Transverse colon (tissue), 4 donors: ENCODE data around the gene C14orf180. TPM values are rescaled to one million over a fixed set of nuclear protein-coding genes. Genes with fewer than 3 reads are reported as not detected.

Source experiments
- DNase-seq: peaks from one replicate; pipeline ENCODE4 v3.0.0-alpha.2; 2019
- H3K27ac ChIP-seq, 4 donors: fragments of 200-600 bp; sonication (generic); 2 replicates each; pipeline ENCODE4 v1.5.1; 2016 to 2018; ENCODE audit warnings: inconsistent platforms in 4 of 4
- H3K27me3 ChIP-seq: fragments of 200-600 bp; sonication (generic); 2 replicates; pipeline ENCODE4 v1.5.1; 2017; ENCODE audit warnings: inconsistent platforms
- H3K36me3 ChIP-seq, 4 donors: fragments of 200-600 bp; sonication (generic); 2 replicates each; pipeline ENCODE4 v1.5.1; 2017 to 2019; ENCODE audit warnings: inconsistent platforms in 4 of 4
- H3K4me1 ChIP-seq, 4 donors: fragments of 200-600 bp; sonication (generic); 2 replicates each; pipeline ENCODE4 v1.5.1; 2017 to 2020; ENCODE audit warnings: inconsistent platforms in 4 of 4
- H3K4me3 ChIP-seq, 4 donors: fragments of 200-600 bp; sonication (generic); 1 replicate in 1 of 4; 2 replicates in 3 of 4; pipeline versions ENCODE4 v1.5.1 to v1.6.1; 2017 to 2019; ENCODE audit warnings: inconsistent platforms in 4 of 4
- H3K9me3 ChIP-seq, 2 donors: fragments of 200-600 bp; sonication (generic); 2 replicates each; pipeline ENCODE4 v1.5.1; 2017 to 2019; ENCODE audit warnings: inconsistent platforms in 2 of 2
- CTCF ChIP-seq, 5 experiments: fragments of 200-600 bp in 3 of 5; fragments of 450-650 bp in 2 of 5; sonication (generic) in 3 of 5; IDR thresholded peaks; 1 replicate in 2 of 5; 2 replicates in 3 of 5; pipeline ENCODE4 v1.5.1; 2016 to 2017; ENCODE audit warnings: antibody characterized with exemption in 5 of 5, inconsistent platforms in 3 of 5, mild to moderate bottlenecking in 2 of 5, moderate library complexity in 1 of 5
- EP300 ChIP-seq: sonication (generic); formaldehyde crosslinking; IDR thresholded peaks from one replicate; pipeline ENCODE4 v1.6.1; 2017; ENCODE audit warnings: antibody characterized with exemption, low read depth
- POLR2A ChIP-seq: fragments of 450-650 bp; IDR thresholded peaks from one replicate; pipeline ENCODE4 v1.6.1; 2016; ENCODE audit warnings: antibody characterized with exemption, mild to moderate bottlenecking, moderate library complexity
- POLR2AphosphoS5 ChIP-seq, 3 donors: sonication (generic); formaldehyde crosslinking; IDR thresholded peaks; one replicate each; pipeline ENCODE4 v1.6.1; 2016; ENCODE audit warnings: antibody characterized with exemption in 3 of 3
- WGBS, 2 donors: methylation state at CpG; one replicate each; pipeline ENCODE4 v1.1.5; 2018; ENCODE audit warnings: low coverage in 1 of 2; 5-methylcytosine and 5-hydroxymethylcytosine counted together
- in situ Hi-C, 4 donors: fragments of 200-750 bp; cut with MboI; loops; one replicate each; pipeline versions ENCODE4 v1.15.0 to v1.15.1; 2017; ENCODE audit warnings: low sequenced_read_pairs in 3 of 4, low pct_ligation_motif_present in 1 of 4, low pct_unique_long_range_greater_than_20kb in 1 of 4
- intact Hi-C: fragments of 100-400 bp; cut with DNase I; formaldehyde crosslinking; loops from one replicate; pipeline ENCODE4 v1.15.1; 2023; ENCODE audit warnings: low total_unique reads
- total RNA-seq, 4 donors: library from RNA; depleted of rRNA; stranded (reverse); fragments of >200 nt; gene quantifications; one replicate each; pipeline ENCODE4 v1.1.0, GENCODE V29; 2016

Gene C14orf180
- total RNA-seq, 4 donors from 2014 or later, result 0.32 to 2.3 (median 1.1) TPM; not detected in 1

- WGBS, 2 donors, result 3 to 27% methylated on average over 7 to 13 of the region's 24 CpGs
- Histone ChIP-seq H3K4me1 (no peaks in the 10 kb centered on the region), H3K4me3 (no peak overlapping the region), H3K9me3 (no peaks in the 10 kb centered on the region), H3K27me3 (peaks cover 62% of the 10 kb centered on the region), H3K27ac (no peak overlapping the region), H3K36me3 (no peaks in the 10 kb centered on the region)
- in situ Hi-C loops, result no loop called here
- TF ChIP-seq EP300 (no peak), CTCF (IDR thresholded peaks at IDR 0.05) (no peak), POLR2AphosphoS5 (IDR thresholded peaks at IDR 0.05) (no peak), POLR2A (no peak)
- DNase-seq, result no peak
- intact Hi-C loops, result no loop called here
Measured at GRCh38 chr14:104545942-104546501, 33.5 kb upstream of the C14orf180 start.

GRCh38 chr14:104546591-104547309 is 32.8 kb upstream of the C14orf180 start:
- H3K4me1 ChIP-seq, result no peaks in the 10 kb centered on the region
- no peak for DNase-seq
- H3K36me3 ChIP-seq, result no peaks in the 10 kb centered on the region
- H3K9me3 ChIP-seq, result no peaks in the 10 kb centered on the region
- intact Hi-C loops (no loop called here), in situ Hi-C loops (no loop called here)
- no peak for TF ChIP-seq CTCF (IDR thresholded peaks at IDR 0.05)
- no peak for TF ChIP-seq POLR2A
- TF ChIP-seq POLR2AphosphoS5 (IDR thresholded peaks at IDR 0.05), result no peak
- no peak for TF ChIP-seq EP300
- H3K27me3 ChIP-seq, result peaks cover 62% of the 10 kb centered on the region
- WGBS, 2 donors, result 76% methylated on average over 19 of the region's 19 CpGs; no CpG with 5 or more reads in 1 of the 2 donors
- H3K27ac ChIP-seq, result no peak overlapping the region
- H3K4me3 ChIP-seq, result no peak overlapping the region

- in situ Hi-C loops (no loop called here), intact Hi-C loops (no loop called here)
- H3K4me3 ChIP-seq, result no peak overlapping the region
- DNase-seq, result no peak
- no peaks in the 10 kb centered on the region for H3K36me3 ChIP-seq
- no peak overlapping the region for H3K27ac ChIP-seq
- no peaks in the 10 kb centered on the region for H3K4me1 ChIP-seq
- H3K27me3 ChIP-seq, result peaks cover 56% of the 10 kb centered on the region
- WGBS, 2 donors, result 72% methylated on average over 18 of the region's 18 CpGs; no CpG with 5 or more reads in 1 of the 2 donors
- no peaks in the 10 kb centered on the region for H3K9me3 ChIP-seq
- TF ChIP-seq POLR2A (no peak), POLR2AphosphoS5 (IDR thresholded peaks at IDR 0.05) (no peak), CTCF (IDR thresholded peaks at IDR 0.05) (no peak), EP300 (no peak)
Measured at GRCh38 chr14:104547310-104547997, 32.1 kb upstream of the C14orf180 start.

GRCh38 chr14:104547998-104548700 is 31.4 kb upstream of the C14orf180 start:
- 81% methylated on average over 14 of the region's 14 CpGs; no CpG with 5 or more reads in 1 of the 2 donors for WGBS, 2 donors
- intact Hi-C loops (no loop called here), in situ Hi-C loops (no loop called here)
- Histone ChIP-seq H3K4me1 (no peaks in the 10 kb centered on the region), H3K4me3 (no peak overlapping the region), H3K36me3 (no peaks in the 10 kb centered on the region), H3K27me3 (peaks cover 51% of the 10 kb centered on the region), H3K27ac (no peak overlapping the region), H3K9me3 (no peaks in the 10 kb centered on the region)
- no peak for DNase-seq
- TF ChIP-seq POLR2AphosphoS5 (IDR thresholded peaks at IDR 0.05), result no peak
- TF ChIP-seq POLR2A, result no peak
- TF ChIP-seq CTCF (IDR thresholded peaks at IDR 0.05), result no peak
- TF ChIP-seq EP300, result no peak
